OCI-M1 (cell line): ENCODE measurements around the gene RETREG2.

Experiments
- DNase-seq: peaks from one replicate; lab custom pipeline; 2025; lab: John Stamatoyannopoulos, UW

RETREG2 gene

DNA sequence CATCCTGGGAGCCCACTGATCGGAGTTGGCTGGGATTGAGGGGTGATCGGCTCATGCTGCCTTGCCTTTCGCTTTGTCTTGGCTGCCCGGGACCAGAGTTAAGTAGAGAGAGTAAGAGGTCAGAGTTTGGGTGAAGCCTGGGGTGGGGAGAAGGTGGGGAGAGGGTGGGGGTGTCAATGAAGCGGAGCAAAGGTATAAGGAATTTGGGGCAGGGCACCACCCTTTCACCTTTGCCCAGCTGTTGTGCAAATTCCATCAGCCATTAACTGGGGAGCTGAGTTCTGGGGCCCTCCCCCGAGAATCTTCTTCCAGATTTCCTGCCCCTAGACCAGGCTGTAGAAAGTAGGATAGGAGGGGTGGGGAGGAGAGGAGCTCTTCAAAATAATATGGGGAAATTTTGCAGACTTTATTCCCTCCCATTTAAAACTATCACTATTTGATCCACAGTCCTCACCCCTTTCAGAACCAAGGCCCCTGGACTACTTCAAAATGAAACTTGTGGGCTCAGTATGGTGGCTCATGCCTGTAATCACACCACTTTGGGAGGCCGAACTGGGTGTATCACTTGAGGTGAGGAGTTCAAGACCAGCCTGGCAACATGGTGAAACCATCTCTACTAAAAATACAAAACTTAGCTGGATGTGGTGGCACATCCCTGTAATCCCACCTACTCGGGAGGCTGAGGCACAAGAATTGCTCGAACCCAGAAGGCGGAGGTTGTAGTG lies 8.0 kb upstream of the RETREG2 start, which contains the start of gene SLC23A3:
TSS of gene SLC23A3 (minus strand) at position 100 of the 725 bp plus-strand sequence. CDS start at position 55, 45 bp downstream.
- no peak for DNase-seq

GRCh38 chr2:219171231-219171651 lies 6.8 kb upstream of the RETREG2 start:
- DNase-seq, result peak; percentile 75

DNA sequence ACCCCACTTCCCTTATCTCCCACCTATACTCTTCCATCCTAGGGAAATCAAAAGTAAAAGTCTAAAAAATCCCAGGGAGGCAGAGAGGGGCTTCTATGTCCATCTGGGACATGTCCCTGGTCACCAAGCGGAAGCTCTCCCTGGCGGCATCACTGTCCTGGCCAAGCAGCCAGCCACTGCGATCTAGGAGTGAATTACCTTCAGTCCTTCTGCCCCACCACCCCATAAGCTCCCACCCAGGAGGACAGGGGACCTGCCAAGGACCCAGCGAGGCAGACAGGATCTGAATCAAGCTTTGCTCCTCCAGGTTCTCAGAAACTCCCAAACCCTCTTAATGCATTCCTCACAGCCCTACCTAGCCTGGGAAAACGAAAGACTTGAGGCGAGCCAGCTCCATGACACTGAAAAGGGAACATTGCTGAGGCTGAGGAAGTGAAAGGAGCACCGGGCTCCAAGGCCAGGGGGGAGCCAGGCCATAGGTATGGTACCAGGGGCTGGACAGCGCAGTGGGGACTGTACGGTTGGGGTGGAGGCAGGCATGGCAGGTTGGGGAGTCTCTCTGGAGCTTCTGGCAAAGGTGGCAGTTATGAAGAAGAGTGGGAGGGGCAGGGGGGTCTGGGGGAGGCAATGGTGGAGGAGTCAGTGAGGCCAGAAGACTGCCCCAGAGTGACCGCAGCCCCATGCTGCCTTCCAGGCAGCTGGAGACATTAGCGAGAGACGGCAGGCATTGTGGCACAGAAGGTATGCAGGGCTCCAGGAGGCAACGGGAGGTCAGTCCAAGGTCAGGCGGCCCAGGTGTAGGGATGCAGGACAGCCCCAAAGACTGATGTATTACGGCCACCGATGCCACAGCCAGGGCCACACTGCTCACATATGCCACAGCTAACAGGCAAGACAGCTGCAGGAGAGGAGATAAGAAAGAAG lies 5.6 kb upstream of the RETREG2 start:
- DNase-seq, result no peak

DNA sequence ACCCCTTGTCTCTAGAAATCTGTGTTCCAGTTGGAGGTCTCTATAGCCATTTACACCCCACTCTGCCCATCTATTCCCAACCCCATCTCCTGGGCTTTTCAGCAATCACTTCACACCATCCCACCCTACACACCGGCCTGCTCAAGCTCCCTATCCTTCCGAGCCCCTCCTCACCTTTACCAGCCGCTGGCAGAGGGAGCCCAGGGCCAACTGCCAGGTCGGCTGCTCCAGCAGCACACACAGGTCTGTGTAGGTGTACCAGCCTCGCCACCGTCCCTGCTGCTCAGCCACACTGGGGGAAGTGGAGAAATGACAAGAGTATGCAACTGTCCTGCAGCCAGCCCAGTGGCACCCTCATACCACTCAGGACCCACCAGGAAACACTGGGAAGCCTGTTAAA lies 4.9 kb upstream of the RETREG2 start:
- no peak for DNase-seq

DNA sequence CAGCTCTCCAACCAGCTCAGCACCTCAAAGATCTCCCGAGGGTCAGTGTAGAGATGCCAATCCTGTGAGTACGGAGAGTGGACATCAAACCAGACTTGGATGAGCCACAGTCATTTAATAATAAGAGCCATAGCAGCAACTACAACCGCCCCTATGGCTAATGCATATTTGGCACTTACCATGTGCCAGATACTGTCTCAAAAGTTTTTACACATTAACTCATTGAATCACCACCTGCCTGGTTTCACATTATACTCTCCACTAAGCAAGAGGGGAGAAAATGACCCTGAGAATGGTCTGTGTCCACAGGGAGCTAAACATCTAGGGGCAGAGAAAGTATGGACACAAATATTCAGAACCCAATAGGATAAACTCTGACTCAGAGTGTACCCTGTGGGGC lies 3.9 kb upstream of the RETREG2 start:
- no peak for DNase-seq

DNA sequence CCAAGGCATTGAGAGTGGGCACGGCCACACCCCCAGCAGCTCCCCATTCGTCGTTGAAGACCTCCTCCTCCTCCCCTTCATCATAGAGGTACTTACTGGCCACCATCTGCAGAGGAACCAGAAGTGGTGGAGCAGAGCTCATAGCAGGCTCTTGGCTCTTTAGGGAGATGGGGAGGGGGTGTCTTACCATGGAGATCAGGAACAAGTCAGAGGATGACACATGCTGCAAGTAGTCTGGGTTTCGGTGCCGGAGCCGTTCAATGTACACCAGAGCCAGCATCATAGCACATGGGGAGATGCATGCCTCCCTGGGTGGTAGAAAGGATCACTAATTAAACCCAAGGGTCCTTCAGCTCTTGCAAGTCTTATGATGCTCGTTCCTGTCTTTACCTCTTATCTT lies 3.3 kb upstream of the RETREG2 start:
- no peak for DNase-seq

GRCh38 chr2:219175486-219175885 lies 2.6 kb upstream of the RETREG2 start:
- no peak for DNase-seq

GRCh38 chr2:219175928-219176817 lies 1.9 kb upstream of the RETREG2 start:
- DNase-seq, result peak; percentile 72

GRCh38 chr2:219176818-219177551 lies 1.1 kb upstream of the RETREG2 start, which contains the start of gene CNPPD1:
Gene CNPPD1, minus strand, starts transcription at chr2:219176925. Its CDS starts 97 bp downstream, at chr2:219176828.
- DNase-seq, result peak; percentile 92

DNA sequence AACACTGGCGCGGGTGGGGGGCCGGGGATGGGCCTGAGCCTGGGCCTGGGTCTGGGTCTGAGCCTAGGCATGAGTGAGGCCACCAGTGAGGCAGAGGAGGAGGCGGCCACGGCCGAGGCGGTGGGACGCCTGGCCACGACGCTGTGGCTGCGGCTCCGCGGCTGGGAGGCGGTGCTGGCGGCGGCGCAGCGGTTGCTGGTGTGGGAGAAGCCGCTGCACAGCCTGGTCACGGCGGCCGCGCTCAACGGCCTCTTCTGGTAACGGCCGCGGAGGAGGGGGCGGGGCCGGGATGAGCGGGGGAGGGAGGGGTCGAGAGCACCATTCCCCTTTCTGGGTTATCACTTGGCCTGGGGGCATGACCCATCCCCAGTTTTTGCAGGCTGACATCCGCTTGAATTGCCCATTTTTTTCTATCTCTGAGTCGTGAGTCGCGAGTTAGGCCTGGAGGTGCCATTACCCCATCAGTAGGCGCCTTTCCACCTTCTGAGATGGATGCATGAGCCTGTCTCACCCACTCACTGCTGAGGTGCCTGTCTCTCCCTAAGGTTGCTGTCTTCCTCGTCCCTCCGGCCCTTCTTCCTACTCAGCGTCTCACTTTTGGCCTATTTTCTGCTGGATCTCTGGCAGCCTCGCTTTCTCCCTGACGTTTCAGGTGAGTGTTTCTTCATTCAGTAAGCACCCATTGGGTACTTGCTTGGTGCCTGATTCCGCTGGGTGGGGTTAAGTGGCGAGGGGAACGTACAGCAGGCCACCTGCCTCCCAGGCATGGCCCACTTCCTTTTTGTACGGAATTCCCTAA lies 501 bp downstream of the RETREG2 start:
- peak; percentile 72 for DNase-seq

- DNase-seq, result no peak
These were observed 1.8 kb downstream of the RETREG2 start for GRCh38 chr2:219179601-219180465.

GRCh38 chr2:219180961-219181360 lies 2.9 kb downstream of the RETREG2 start:
- DNase-seq, result no peak

GRCh38 chr2:219181531-219181930 lies 3.5 kb downstream of the RETREG2 start:
- DNase-seq, result no peak

GRCh38 chr2:219182331-219183150 lies 4.5 kb downstream of the RETREG2 start:
- DNase-seq, result no peak

GRCh38 chr2:219183151-219183772 lies 5.2 kb downstream of the RETREG2 start:
- no peak for DNase-seq

GRCh38 chr2:219184121-219184520 lies 6.0 kb downstream of the RETREG2 start:
- DNase-seq, result no peak

DNA sequence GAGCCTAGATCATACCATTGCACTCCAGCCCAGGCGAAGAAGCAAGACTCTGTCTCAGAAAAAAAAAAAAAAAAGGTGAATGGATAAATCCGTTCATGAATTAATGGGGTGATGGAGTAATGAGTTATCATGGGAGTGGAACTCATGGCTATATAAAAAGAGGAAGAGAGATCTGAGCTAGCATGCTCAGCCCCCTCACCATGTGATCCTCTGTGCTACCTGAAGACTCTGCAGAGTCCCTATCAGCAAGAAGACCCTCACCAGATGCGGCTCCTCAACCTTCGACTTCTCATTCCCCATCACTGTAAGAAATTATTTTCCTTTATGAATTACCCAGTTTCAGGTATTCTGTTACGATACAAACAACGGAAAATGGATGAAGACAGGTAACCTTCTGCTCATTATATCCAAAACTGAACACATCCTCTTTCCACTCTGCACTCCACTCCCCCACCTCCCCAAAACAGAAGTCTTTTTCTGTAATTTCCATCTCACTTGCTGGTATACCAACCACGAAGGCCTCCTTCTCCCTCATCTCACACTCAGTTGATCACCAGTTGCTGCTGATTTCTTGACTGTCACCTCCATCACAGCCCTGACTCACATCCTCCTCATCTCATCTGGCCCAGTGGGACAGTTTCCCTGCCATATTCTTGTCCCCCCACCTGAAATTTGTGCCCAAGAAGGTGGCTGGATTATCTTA lies 8.8 kb downstream of the RETREG2 start:
- DNase-seq, result no peak
